OCI-LY1 (cell line): ENCODE measurements around the gene C11orf21.

Experiments used
- H2AFZ ChIP-seq: fragments of 200-600 bp; sonication (generic), shearing (Covaris generic); 2 replicates; pipeline ENCODE4 v1.6.0; 2014; ENCODE audit warnings: antibody characterized with exemption, mild to moderate bottlenecking, low read length
- H3F3A ChIP-seq: fragments of 200-600 bp; sonication (generic), shearing (Covaris generic); 2 replicates; pipeline ENCODE4 v1.6.0; 2014; ENCODE audit warnings: mild to moderate bottlenecking, antibody characterized with exemption, low read length, moderate library complexity; ENCODE audit not compliant: insufficient read depth
- H3K27ac ChIP-seq: fragments of 200-600 bp; sonication (generic); 2 replicates; pipeline ENCODE4 v1.5.1; 2014; ENCODE audit warnings: low read length, mixed run types, mild to moderate bottlenecking, low read depth; ENCODE audit not compliant: poor library complexity, severe bottlenecking
- H3K27me3 ChIP-seq: fragments of 200-600 bp; sonication (generic); 2 replicates; pipeline ENCODE4 v1.6.0; 2014; ENCODE audit warnings: antibody characterized with exemption, mild to moderate bottlenecking, low read length, moderate library complexity; ENCODE audit not compliant: insufficient read depth
- H3K36me3 ChIP-seq: fragments of 200-600 bp; sonication (generic); 2 replicates; pipeline ENCODE4 v1.6.1; 2014; ENCODE audit warnings: mild to moderate bottlenecking, antibody characterized with exemption, low read length, moderate library complexity, mixed read lengths; ENCODE audit not compliant: insufficient read depth
- H3K4me1 ChIP-seq: fragments of 200-600 bp; sonication (generic); 2 replicates; pipeline ENCODE4 v1.5.1; 2014; ENCODE audit warnings: mild to moderate bottlenecking, low read length, moderate library complexity; ENCODE audit not compliant: insufficient read depth, severe bottlenecking
- H3K4me2 ChIP-seq: fragments of 200-600 bp; sonication (generic), shearing (Covaris generic); 2 replicates; pipeline ENCODE4 v1.6.1; 2014; ENCODE audit warnings: low read length
- H3K4me3 ChIP-seq: fragments of 200-600 bp; sonication (generic); 2 replicates; pipeline ENCODE4 v1.5.1; 2014; ENCODE audit warnings: low read length, low read depth, mild to moderate bottlenecking, mixed read lengths; ENCODE audit not compliant: poor library complexity, severe bottlenecking
- H3K79me2 ChIP-seq: fragments of 200-600 bp; shearing (Covaris generic); 2 replicates; pipeline ENCODE4 v1.6.1; 2016; ENCODE audit warnings: mixed run types, low read length, mixed read lengths; ENCODE audit not compliant: insufficient read depth
- H3K9ac ChIP-seq: fragments of 200-600 bp; sonication (generic), shearing (Covaris generic); 2 replicates; pipeline ENCODE4 v1.6.1; 2014; ENCODE audit warnings: mild to moderate bottlenecking, low read length, mixed read lengths
- H3K9me2 ChIP-seq: fragments of 200-600 bp; sonication (generic), shearing (Covaris generic); 2 replicates; pipeline ENCODE4 v1.6.1; 2014; ENCODE audit warnings: low read depth, mild to moderate bottlenecking, low read length, mixed read lengths
- H3K9me3 ChIP-seq: fragments of 200-600 bp; shearing (Covaris generic); 2 replicates; pipeline ENCODE4 v1.6.1; 2014; ENCODE audit warnings: low read length, mixed read lengths
- H4K20me1 ChIP-seq: fragments of 200-600 bp; sonication (generic), shearing (Covaris generic); 2 replicates; pipeline ENCODE4 v1.6.0; 2016; ENCODE audit warnings: mild to moderate bottlenecking, low read length; ENCODE audit not compliant: insufficient read depth
- CTCF ChIP-seq: fragments of 200-600 bp; sonication (generic), shearing (Covaris generic); IDR thresholded peaks from 2 replicates; pipeline ENCODE4 v1.5.1; 2017; ENCODE audit warnings: mild to moderate bottlenecking, antibody characterized with exemption, low read length, moderate library complexity, mixed read lengths
- EZH2 ChIP-seq: fragments of 200-600 bp; sonication (generic), shearing (Covaris generic); IDR thresholded peaks from 2 replicates; pipeline ENCODE4 v1.8.0; 2017; ENCODE audit warnings: borderline replicate concordance, mixed run types, mild to moderate bottlenecking, antibody characterized with exemption, low read length, moderate library complexity, mixed read lengths

Gene C11orf21

GRCh38 chr11:2248762-2249161 lies 53.0 kb downstream of the C11orf21 start:
- H3K36me3 ChIP-seq = no peaks in the 10 kb centered on the region
- H3K79me2 ChIP-seq = no peaks in the 10 kb centered on the region
- H3K4me3 ChIP-seq = no peak overlapping the region
- no peak overlapping the region for H2AFZ ChIP-seq
- no peaks in the 10 kb centered on the region for H3F3A ChIP-seq
- no peak overlapping the region for H3K27ac ChIP-seq
- H3K9ac ChIP-seq = no peak overlapping the region
- H3K4me1 ChIP-seq = no peaks in the 10 kb centered on the region
- H4K20me1 ChIP-seq = no peaks in the 10 kb centered on the region
- no peak overlapping the region for H3K4me2 ChIP-seq
- no peaks in the 10 kb centered on the region for H3K9me3 ChIP-seq
- TF ChIP-seq EZH2 (no peak), CTCF (no peak)
- H3K9me2 ChIP-seq = no peaks in the 10 kb centered on the region
- no peaks in the 10 kb centered on the region for H3K27me3 ChIP-seq

GRCh38 chr11:2248242-2248641 lies 53.5 kb downstream of the C11orf21 start:
- Histone ChIP-seq H3K4me3 (no peak overlapping the region), H3K4me2 (no peak overlapping the region)
- TF ChIP-seq CTCF = no peak
- no peak for TF ChIP-seq EZH2

GRCh38 chr11:2247496-2247895 lies 54.2 kb downstream of the C11orf21 start:
- Histone ChIP-seq H3K36me3 (no peaks in the 10 kb centered on the region; the same call in 1 of the 2 replicates), H3K27ac (no peak overlapping the region), H2AFZ (no peak overlapping the region), H3K4me3 (no peak overlapping the region), H3F3A (no peaks in the 10 kb centered on the region), H3K9ac (no peak overlapping the region), H4K20me1 (no peaks in the 10 kb centered on the region), H3K9me2 (no peaks in the 10 kb centered on the region), H3K9me3 (peaks cover 5% of the 10 kb centered on the region), H3K79me2 (no peaks in the 10 kb centered on the region), H3K4me2 (no peak overlapping the region), H3K27me3 (no peaks in the 10 kb centered on the region), H3K4me1 (no peaks in the 10 kb centered on the region)
- TF ChIP-seq CTCF (no peak), EZH2 (no peak)

More at GRCh38 chr11:2248242-2248641, 53.5 kb downstream of the C11orf21 start:
- Histone ChIP-seq H4K20me1 (no peaks in the 10 kb centered on the region), H2AFZ (no peak overlapping the region), H3K9me2 (no peaks in the 10 kb centered on the region), H3K27ac (no peak overlapping the region), H3K79me2 (no peaks in the 10 kb centered on the region), H3K27me3 (no peaks in the 10 kb centered on the region), H3K9ac (no peak overlapping the region), H3K9me3 (no peaks in the 10 kb centered on the region), H3F3A (no peaks in the 10 kb centered on the region), H3K36me3 (no peaks in the 10 kb centered on the region), H3K4me1 (no peaks in the 10 kb centered on the region)
